ENCODE data around the gene ELMO1.

DNA sequence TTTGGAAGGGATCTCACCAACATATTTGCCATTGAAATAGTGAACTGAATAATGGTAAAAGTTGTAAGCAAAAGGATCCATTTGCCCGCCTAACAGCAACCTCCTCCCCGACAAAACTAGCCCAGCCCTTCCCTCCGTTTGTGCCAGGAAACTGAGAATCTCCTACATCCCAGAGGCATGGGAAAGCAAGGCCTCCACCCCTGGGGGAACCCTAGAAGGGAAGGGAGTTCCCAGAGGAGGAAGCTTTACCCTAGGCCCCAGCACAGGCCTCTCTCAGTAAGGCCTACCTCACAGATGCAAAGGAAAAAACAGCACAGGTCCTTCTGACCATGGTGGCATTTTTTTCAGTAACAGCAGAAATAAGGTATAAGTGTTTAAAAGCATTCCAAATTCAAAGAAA is 229.7 kb downstream of the ELMO1 start:
- TF ChIP-seq POLR2A (IDR thresholded peaks at IDR 0.05): no peak
- TF ChIP-seq, protein P1, sequence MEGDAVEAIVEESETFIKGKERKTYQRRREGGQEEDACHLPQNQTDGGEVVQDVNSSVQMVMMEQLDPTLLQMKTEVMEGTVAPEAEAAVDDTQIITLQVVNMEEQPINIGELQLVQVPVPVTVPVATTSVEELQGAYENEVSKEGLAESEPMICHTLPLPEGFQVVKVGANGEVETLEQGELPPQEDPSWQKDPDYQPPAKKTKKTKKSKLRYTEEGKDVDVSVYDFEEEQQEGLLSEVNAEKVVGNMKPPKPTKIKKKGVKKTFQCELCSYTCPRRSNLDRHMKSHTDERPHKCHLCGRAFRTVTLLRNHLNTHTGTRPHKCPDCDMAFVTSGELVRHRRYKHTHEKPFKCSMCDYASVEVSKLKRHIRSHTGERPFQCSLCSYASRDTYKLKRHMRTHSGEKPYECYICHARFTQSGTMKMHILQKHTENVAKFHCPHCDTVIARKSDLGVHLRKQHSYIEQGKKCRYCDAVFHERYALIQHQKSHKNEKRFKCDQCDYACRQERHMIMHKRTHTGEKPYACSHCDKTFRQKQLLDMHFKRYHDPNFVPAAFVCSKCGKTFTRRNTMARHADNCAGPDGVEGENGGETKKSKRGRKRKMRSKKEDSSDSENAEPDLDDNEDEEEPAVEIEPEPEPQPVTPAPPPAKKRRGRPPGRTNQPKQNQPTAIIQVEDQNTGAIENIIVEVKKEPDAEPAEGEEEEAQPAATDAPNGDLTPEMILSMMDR (IDR thresholded peaks at IDR 0.05): no peak

Measured in body of pancreas (tissue), 4 donors.